HG02678 (cell line): ENCODE measurements around the gene CAMK2N1.

Source experiments
- ATAC-seq: cut with Tn5 transposase; IDR thresholded peaks from one replicate; pipeline ENCODE4 v1.9.1; 2021; ENCODE audit warnings: mild to moderate bottlenecking, moderate library complexity; ENCODE audit not compliant: unreplicated experiment

CAMK2N1 gene

GRCh38 chr1:20479840-20480239 is 6.2 kb downstream of the CAMK2N1 start:
- ATAC-seq: no peak

DNA sequence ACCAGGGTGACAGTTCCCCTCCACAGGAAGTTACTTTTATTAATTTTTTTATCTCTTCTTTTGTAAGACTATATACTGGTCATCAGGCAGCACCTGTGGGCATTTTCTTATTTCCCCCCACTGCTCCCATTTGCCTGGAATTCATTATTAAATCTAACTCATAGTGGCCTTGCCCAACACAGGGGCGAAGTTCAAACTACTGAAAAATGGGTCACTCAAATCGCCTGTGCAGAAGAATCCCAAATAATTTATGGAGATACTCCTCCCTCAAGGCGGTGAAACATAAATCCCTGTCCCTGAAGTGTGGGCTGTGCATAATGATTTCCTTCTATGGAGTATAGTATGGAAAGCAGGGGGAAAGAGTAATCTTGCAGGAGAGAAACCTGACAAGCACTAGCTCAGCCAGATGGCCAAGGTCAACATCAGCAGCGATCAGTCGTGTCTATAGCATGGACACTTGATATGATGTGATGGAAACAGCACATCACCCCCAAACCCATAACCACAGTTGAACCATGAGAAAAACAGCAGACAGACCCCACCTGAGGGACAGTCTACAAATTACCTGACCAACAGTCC is 7.9 kb downstream of the CAMK2N1 start:
- ATAC-seq: no peak

DNA sequence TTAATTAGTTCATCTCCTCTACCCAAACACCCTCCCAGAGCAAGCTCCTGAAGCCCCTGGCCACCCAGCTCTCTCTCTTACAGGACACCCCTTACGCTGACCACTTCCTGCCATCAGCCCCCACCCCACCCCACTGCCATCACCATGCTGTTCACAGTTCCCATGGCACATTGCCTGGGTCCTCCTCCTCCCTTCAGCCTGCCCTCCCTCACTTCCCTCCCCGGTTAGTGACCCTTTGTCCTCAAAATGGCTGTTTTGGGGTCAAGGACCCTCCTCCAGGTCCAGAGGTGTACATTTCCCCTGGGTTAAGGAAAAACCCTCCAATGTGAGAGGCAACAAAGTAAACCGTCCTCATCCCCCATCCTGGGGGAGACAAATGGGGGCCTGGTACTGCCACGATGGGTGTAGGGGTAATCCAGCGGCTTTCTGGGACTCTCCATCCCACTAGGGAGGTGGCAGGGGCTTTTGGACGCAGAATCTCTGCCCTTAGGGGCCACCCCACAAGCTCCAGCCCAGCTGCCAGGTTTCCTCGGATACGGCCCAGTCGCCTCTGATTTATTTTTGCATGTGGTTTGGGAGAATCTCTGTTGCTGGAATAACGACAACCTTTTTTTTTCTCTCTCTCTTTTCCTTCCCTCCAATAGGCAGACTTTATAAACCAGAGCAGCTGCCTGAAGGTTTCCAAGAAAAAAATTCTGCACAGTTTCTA is 8.5 kb downstream of the CAMK2N1 start:
- no peak for ATAC-seq

GRCh38 chr1:20476265-20477038 is 9.6 kb downstream of the CAMK2N1 start:
- ATAC-seq: no peak

DNA sequence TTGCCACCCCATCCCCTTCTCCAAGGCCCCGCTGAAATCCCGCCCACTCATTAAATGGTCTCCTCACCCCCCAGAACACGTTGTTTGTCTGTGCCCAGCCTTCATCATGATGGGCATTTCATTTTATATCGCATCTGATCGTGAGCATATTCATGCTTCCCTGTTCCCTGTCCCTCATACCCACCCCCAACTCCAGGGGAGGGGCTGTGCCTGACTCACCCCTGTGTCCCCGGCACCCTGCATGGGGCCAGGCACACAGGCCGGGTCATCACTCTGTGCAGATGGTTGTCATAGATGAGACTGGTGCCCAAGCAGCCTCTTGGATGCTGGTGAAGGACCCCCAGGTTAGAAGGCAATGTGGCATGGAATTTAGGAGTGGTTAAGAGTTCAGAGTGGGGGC is 11.0 kb downstream of the CAMK2N1 start:
- ATAC-seq: no peak

DNA sequence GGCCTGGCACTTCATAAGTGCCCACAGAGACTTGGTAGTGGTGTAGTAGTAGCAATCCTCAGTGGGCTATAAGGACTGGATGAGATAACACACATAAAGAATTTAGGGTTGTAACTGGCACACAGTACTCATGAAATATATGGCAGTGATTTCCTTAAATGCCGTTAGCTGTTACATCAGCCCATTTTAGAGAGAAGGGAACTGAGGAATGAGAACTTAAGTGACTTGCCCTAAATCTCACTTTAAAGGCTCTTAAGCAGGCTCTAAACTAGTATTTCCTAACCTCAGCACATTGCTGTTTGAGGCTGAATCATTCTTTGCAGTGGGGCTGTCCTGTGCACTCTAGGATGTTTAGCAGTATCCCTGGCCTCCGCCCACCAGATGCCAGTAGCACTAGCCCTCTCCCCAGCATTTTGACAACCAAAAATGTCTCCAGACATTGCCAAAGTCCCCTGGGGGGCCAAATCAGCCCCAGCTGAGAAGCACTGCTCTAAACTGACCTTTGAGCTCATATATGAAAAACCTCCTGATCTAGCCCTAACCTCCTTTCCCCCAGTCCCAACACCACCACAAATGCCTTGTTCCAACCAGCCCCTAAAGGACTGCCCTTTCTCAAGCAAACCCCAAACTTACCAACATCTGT is 11.6 kb downstream of the CAMK2N1 start:
- ATAC-seq: no peak

- ATAC-seq: no peak
These were observed 12.1 kb downstream of the CAMK2N1 start for GRCh38 chr1:20473894-20474293.

- no peak for ATAC-seq
These were observed 12.9 kb downstream of the CAMK2N1 start for GRCh38 chr1:20472860-20473711.

GRCh38 chr1:20472121-20472520 is 13.9 kb downstream of the CAMK2N1 start:
- no peak for ATAC-seq

GRCh38 chr1:20470194-20470593 is 15.8 kb downstream of the CAMK2N1 start:
- ATAC-seq: no peak

GRCh38 chr1:20469406-20470076 is 16.5 kb downstream of the CAMK2N1 start:
- no peak for ATAC-seq

DNA sequence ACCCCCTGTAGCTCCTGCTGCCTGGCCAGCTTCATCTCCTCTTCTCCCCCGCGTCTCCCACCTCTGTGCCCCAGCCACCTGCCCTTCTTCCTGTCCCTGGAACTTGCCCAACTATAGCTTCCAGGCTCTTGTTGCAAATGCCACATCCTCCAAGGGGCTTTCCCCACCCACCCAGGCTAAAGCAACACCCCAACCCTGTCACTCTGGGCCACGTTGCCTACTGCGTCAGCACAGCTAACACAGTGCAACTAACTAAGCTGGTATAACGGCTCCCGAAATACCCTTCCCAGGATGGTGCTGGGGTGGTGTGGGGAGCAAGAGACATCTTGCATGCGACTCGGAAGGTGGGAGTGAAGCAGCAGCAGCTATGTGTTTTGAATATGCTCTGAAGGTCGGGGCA is 19.7 kb downstream of the CAMK2N1 start:
- ATAC-seq: no peak

DNA sequence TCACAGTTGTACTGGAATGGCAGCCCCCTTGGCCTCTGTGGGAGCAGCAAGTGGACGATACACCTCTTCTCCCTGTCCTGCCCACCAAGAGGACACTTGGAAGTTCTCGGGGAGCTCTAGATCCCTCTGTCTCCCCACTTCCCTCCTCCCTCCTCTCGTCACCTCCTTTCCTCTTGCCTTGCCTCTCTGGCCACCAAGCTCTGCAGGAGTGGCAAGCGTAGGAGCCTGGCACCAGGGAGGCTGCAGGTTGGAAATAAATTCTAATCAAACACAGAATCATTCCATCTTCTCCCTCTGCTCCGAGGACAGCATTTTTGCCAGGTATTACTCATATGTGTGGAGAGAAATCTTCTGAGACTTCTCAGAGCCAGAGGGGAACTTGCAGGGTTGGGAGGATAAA is 20.8 kb downstream of the CAMK2N1 start:
- ATAC-seq: no peak

- no peak for ATAC-seq
These were observed 22.5 kb downstream of the CAMK2N1 start for GRCh38 chr1:20463502-20463901.

- ATAC-seq: no peak
These were observed 23.6 kb downstream of the CAMK2N1 start for GRCh38 chr1:20462397-20462796.

GRCh38 chr1:20458717-20459116 is 27.3 kb downstream of the CAMK2N1 start:
- no peak for ATAC-seq

DNA sequence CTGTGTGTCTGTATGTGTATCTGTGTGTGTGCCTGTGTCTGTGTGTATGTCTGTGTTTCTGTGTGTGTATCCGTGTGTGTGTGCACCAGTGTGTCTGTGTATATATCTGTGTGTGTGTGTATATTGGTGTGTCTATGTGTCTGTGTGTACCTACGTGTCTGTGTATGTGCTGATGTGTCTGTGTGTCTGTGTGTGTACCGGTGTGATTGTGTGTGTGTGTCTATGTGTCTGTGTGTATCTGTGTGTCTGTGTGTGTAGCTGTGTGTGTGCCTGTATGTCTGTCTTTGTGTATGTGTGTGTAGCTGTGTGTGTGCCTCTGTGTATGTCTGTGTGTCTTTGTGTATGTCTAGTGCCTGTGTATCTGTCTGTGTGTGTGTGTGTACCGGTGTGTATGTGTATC is 32.0 kb downstream of the CAMK2N1 start:
- ATAC-seq: no peak

DNA sequence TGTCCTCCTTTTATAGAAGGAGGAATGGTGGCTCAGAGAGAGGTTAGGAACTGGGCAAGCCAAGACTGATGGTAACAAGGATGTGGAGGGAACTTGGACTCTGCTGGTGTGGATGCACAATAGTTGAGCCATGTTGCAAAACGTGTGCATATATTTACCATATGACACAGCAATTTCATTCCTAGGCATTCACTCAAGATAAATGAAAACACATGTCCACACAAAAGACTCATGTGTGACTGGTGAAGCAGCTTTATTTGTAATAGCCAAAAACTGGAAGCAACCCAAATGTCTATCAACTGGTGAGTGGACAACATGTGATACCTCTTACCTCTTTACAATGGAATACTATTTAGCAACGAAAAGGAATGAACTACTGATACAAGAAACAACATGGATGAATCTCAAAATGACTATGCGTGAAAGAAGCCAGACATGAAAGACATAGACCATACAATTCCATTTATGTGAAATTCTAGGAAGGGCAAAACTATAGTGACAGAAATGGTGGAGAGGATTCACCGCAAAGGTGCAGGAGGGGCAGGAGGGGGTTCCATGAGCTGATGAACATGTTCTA is 36.2 kb downstream of the CAMK2N1 start:
- ATAC-seq: no peak

GRCh38 chr1:20448671-20449071 is 37.3 kb downstream of the CAMK2N1 start:
- no peak for ATAC-seq

- ATAC-seq: no peak
These were observed 38.2 kb downstream of the CAMK2N1 start for GRCh38 chr1:20447794-20448193.
